GM19463 (cell line): ENCODE results near the gene LZIC.
A peak's percentile ranks its signal among the peaks of the same experiment; 100 is the strongest.

Source experiments
- ATAC-seq: cut with Tn5 transposase; IDR thresholded peaks from one replicate; pipeline ENCODE4 v1.9.1; 2021; ENCODE audit warnings: mild to moderate bottlenecking, moderate library complexity; ENCODE audit not compliant: unreplicated experiment

Gene LZIC

DNA sequence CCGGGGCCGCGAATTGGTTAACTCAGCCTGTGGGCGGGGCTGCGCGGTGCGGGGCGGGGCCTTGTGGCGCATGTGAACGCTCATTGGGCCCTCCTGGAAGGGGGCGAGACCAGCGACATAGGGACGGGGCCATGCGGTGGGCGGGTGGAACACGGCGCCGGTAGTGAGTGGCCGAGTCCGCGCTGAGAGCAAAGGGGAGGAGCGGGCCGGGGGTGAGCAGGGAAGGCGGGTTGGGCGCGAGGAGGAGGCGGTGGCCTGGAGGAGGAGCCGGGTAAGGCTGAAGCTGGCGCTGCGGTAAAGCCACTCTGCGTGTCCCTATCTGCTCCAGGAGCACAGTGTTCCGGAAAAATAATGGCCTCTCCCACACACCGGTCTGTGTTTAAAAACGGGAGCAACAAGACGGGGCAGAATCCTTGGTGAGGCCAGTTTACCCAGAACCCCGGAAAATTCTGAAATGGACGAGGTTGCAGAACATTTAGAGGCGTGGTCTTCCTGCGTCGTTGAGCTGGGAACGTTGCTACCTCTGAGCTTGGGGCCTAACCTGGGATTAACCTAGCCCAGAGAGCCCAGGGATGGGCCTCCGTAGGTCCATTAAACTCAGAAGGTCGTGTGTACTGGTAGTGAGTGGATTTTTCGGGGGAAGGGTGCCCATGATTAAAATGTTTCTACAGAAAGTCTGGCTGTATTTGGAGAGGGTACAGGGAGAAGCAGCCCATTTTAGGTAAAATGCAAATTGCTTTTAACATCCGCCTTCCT lies 32.6 kb downstream of the LZIC start:
- peak; percentile 94 for ATAC-seq

DNA sequence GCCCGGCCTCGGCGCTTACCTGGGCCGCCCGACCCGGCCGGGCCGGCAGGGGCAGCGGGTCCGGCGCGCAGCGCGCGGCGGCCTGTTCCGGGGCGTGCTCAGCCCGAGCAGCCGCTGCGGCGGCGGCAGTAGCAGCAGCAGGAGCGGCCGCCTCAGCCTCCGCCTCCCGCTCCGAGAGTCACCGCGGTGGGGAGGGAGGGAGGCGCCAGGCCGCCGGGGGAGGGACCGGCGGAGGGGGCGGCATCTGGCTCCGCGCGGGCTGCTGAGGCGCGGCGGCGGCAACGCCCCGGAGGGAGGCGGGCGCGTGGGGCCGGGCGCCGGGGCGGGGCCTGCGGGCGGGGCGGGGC lies 33.1 kb downstream of the LZIC start, which contains the start of gene CTNNBIP1:
Gene CTNNBIP1, minus strand, starts transcription at position 194 of the 347 bp plus-strand sequence. CDS start 38,205 bp downstream, outside the sequence.
- ATAC-seq: peak; percentile 72

DNA sequence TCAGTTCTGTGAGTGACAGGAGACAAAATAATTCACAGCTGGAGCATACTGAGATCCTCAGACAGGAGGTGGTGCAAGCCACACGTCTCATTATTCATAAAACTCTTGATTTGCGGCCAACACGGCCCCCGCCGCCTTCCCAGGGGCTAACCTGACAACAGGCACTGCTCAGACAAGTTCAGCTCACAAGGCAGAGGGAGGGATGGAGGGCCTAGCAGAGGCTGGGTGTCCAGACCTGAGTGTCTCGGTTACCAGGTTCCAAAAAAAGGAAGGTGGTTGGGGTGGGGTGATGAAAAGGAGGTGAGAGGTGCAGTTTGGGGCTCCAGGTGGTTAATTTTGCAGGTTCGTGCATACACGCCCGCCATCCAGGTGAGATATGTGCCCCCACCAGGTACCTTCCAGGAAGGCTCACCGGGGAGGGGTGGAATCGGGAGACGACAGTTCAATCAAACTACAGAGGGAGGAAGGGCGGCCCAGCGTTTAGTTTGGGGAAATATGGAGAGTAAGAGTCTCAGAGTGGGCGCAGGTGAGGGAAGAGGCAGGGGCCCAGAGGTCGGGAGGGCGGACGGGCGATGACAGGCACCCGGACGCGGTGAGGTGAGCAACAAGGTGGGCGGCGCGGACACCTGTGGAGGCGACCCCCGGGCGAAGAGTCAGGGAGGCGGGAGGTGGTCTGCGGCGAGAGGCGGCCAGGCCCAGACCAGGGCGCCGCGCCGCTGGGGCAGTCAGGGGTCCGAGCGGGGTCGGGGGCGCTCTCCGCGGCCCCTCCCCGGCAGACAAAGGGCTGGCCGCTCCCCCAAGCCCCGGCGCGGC lies 33.8 kb downstream of the LZIC start:
- no peak for ATAC-seq

DNA sequence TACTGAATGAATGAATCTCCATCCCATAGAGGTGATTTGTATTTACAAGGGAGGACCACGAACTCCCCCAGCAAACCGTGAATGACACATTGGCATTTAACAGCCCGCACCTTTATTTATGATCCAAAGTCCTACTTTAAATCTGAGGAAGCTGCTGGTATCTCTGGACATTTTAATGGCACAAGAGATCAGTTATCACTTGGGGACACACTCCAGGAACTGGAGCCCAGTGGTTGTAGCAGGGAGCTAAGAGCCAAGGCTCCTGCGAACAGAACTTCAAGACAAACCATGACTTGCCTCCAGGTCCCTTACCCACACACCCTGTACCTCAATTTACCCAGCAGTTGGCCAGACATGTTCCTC lies 34.3 kb downstream of the LZIC start:
- ATAC-seq: no peak

DNA sequence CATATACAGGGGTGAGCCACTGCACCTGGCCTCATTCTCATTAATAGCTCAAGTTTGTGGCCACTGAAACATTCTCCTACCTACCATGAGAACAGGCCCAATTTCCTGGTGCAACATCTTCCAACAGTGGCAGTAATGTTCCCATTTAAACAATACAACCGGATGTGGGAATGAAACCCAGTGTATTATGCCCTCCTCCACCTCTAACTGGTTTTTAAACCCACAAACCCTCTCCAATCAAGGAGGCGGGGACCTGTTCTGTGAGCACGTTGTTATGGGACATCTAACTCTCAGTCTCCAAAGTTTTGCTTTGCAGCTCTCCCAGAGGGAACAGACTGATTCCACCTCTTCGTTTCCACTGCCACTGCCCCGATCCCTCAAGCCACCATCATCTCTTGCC lies 35.8 kb downstream of the LZIC start:
- ATAC-seq: no peak

DNA sequence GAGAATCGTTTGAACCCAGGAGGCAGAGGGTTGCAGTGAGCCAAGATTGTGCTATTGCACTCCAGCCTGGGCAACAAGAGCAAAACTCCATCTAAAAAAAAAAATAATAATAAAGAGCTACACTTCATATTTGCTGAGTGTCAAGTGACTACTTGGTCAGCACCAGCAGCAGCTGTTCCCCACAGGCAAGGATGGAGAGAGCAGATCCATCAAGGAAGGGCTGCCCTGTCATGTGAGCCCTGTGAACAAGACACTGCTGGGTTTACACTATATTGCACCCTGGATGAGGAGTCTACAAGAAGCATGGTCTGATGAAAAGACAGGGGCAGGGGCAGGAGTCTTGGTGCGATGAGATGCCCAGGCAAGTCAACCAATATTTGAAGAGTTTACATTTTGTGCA lies 36.7 kb downstream of the LZIC start:
- no peak for ATAC-seq

DNA sequence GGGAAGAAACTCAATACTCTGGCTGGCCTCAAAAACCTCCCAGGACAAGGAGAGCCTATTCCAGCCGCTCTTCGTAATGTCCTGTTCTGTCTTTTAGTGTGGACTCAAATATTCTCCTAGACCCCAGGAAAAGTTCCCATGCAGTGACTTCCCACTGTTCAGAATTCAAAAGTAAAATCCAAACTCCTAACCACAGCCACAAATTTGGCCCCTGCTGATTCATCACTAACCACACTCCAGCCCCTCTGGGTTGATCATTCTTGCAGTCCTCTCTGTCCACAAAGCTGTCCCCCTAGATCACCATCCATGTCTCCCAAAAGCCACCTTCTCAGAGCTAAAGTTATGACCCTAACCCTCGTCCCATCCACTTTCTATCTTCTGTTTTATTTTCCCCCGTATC lies 38.2 kb downstream of the LZIC start:
- no peak for ATAC-seq

DNA sequence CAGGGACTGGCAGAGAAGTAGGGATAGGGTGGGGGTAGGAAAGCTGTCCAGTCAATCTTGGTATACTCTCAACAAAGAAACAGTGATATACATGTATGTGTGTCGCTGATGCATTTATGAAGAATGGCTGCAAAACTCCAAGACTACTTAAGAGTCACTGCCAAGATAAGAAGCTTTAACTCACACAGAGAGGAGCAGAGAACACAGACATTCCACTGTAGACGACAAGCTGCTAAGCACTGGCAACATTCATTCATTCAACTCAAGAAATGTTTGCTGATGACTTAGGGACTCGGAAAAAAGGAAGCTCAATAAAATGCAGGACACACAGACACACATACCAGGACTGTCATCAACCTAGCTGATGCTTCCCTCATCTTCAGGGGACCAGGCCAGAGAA lies 38.6 kb downstream of the LZIC start:
- no peak for ATAC-seq

DNA sequence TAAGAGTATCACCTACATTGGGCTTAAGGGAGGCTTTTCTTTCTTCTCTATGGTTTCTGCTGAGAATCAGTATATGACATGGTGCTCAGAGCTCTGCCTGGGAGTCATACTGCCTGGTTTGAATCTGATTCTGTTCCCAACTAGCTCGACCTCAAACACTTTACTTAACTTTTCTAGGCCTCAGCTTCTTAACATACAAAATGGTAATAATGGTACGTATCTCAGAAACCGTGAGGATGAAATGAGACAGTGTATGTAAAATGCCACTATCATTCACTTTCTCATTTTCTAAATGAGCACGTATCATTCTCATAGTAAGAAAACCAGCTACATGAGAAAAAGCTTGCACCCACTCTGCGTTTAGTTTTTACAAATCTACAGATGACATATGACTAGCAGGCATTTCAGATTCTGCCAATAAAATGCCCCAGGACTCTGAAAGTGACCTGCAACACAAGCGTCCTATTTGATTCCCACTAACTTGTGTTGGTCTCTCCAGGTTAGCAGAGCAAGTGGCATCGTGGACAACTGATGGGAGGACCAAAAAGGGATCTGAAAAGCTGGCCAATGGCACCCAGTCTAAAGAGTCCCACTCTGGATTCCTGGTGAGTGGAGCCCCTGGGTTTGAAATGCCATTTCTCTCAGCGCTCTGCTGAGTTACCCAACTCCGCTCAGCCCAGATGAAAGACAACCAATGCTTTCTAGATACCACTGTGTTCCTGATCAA lies 39.2 kb downstream of the LZIC start:
- no peak for ATAC-seq

DNA sequence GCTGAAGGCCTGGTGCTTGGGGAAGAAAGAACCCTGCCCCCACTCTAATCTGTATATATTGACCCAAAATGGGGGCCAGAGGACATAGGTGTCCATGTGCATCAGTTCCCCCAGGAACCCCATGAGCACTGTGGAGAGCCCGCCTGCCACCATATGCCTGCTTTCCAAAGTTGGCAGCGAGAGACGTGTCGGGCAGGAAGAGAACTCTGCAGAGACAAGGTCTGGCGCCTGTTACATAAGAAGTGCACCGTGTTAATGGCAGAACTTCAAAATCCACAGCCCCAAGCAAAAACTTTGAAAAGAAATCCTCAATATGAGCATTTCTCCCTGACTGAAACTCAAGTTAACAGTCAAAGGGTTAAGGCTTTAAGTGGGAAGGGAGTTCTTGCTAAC lies 41.1 kb downstream of the LZIC start:
- ATAC-seq: no peak

DNA sequence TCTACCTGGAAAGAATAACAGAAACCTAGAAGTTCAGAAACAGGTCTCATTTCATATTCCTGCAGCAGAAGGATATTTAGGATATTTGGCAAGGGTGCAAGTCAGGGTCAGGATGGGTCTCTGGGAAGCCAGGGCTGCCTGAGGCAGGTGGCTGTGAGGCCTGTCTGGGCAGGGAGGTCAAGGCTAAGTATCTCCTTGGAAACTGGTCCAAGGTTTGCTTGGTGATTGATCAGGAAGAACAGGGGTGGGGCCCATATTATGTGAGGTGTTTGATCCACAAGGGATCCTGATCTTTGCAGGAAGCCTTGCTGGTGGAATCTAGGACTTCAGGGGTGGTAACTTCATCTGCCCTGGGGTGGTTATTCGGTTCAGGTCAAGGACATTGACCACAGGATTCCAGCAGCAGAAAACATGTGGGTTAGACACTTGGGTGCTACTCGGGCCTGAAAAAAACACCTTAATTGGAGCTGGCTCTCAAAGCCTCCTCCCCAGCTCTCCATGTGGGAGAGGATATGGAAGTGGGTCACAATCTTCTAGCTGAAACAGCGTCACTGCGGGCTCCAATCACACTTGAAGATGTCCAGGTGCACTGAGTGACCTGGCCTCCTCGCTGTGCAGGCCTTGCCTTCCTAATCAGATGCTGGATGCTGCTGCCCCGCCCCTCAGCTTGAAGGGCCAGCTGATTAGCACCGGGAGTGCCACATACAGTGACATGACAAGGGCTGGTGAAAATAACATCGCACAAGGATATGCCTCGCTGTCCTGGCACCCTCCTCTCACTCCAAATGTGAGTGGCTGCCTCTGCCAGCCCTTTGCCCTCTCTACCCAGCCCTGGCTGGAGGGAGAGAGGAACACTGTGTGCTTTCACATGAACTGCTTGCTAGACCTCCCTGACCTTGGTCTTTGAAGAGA lies 41.8 kb downstream of the LZIC start:
- ATAC-seq: no peak

DNA sequence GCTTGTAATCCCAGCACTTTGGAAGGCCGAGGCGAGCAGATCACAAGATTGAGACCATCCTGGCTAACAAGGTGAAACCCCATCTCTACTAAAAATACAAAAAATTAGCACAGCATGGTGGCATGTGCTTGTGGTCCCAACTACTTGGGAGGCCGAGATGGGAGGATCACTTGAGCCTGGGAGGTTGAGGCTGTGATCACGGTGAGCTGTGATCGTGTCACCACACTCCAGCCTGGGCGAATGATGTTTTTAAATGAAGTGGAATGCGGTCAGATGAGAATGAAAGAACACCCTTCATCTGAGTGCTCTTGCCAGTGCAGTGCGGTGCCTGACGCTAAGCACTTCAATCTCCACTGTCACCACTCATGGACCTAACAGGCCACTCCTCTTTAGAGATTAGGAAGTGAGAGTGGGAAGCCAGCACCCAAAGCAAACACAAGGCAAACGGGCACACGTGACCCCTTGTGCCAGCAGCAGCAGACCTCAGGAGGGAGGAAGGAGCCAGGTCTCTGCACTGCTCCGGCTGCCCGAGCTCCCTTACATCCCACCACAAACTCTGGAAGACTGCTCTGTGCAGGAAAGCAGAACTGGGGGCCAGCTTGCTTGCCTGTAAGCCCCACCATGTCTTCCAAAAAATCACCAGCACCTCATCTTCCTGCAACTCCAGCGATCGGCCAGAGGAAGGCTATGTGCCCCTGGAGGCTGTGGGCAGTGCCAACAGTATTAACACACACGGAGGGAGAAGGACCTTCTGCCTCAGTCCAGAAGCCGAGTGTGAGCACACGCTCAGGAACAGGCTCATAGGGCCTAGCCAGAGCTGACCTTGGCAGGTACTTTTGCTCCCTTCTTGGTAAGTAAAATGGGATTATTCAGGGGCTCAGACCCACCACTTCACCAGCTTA lies 42.8 kb downstream of the LZIC start:
- peak; percentile 65 for ATAC-seq

DNA sequence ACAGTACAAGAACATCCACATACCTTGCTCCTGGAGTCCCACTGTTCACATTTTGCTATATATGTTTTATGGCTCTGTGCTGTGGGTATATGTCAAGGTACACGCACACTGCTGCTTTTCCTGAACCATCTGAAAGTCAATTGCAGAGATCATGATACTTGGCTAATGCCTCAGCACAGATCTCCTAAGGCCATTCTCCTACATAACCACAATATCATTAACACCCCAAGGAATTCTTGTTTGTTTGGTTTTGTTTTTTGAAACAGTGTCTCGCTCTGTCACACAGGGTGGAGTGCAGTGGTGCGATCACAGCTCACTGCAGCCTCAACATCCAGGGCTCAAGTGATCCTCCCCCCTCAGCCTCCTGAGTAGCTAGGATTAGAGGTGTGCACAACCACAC lies 49.1 kb downstream of the LZIC start:
- ATAC-seq: no peak

DNA sequence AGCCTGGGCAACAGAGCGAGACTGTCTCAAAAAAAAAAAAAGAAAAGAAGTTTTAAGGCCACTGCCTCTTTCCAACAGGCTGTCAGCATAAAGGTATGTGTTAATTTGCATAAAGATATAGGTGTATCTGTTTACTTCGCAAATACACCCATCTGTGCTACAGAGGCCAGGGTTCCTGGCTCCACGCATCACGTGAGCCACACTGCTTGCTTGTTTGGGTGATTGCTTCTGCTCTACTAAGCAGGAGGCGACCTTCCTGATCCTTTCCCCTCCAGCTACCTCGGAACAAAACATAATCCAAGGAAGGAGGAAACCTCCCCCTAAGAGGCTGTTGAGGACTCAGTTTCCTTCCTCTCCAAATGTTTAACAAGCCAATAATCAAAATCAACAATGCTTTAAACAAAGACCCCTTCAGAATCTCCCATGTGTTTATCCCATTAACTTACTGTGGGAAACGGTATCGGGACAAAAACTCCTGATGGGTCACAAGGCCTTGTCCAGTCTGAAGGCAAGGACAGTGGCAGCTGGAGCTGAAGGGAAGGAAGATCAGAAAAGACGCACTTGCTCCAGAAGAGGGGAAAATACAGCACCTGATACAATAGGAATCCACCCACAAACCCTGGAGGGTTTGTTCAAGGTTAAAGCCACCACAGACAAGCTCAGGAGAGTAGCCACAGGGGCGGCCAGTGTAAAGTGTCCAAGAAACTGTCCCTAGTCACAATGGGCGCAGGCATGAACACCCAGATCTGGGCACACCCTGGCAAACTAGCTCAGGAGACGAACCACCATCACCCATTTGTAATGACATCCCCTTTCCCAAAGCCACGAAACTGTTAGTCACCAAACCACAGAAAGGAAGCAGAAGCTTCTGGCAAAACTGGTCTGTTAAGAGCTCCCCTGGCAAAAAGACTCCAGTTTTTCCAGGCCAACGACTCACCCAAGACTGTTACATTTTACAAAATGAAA lies 50.3 kb downstream of the LZIC start:
- ATAC-seq: no peak

DNA sequence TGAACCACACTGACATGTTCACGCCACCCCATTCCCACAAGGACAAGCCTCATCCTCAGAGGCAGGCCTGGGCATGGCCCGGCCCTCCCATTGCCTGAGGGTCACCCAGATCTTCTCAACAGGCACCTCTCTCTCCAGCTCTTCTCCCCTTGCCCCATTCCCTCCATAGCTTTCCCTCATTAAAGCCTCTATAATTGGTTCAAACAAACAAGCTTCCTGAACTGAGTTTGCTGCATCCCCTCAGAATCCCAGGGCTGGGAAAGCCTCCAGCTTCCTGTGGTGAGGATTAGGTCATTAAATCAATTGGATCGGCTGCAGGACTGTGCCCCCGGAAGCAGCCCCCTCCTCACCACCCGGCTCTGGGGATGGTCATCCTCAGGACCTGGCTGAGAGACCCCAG lies 52.0 kb downstream of the LZIC start:
- ATAC-seq: no peak

DNA sequence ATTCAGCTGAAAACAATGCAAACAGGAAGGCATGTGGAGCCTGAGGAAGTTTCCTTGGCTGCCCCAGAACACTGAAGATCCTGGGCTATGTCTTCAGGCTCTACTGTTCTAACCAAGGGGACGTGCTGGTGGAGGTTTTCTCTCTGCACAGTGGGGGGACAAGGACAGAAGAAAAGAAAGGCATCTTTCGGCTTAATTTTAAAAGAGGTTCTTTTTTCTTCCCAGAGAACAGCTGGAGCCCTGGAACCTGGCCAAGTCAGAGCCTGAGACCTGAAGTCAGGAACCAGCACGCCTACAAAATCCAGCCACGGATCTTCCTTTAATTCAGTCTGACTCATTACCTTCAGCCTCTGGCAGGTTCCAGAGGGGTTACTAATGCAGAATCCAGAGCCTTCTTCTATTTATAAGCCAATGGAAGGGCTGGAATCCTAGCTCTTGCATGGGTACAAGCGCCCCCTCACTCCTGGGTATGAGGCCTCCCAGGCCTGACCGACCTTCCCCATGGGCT lies 52.9 kb downstream of the LZIC start:
- no peak for ATAC-seq

DNA sequence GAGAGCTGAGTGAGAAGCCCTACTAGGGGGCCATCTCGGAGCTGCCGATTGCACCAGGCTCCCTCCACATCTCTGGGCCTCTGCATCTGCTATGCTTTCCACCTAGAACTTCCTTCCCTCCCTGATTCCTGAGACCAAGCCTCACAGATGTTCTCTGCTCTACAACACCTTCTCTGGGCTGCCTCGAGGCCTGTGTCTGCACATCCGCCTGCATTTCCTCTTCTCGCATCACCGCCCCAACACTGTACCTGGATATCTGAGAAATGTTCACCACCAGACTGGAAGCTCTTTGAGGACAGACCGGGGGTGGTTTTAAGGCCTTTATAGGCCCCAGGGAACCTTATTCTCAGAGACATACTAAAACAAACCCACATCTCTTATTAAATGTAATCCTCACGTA lies 53.8 kb downstream of the LZIC start:
- ATAC-seq: no peak

DNA sequence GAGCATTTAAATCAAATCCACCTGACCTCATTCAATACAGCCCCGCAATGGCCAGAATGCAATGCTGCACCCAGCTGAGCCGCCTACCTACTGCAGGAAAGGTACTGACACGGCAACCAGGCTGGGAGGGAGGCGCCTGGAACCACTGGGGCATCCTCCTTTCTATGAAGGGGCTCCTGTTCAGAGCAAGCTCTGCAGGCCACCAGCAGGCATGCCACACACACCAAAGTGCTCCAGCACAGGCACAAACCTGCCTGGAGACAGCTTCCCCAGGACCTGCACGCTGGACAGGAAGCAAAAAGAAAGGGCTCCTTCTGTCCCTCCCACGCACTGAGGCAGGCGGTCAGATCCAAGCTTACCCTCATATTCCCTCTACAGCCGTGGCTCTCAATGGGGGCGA lies 54.3 kb downstream of the LZIC start:
- no peak for ATAC-seq
